SU-DHL-6 (cell line): ENCODE results near the gene FUBP1.

Experiments
- EZH2phosphoT487 ChIP-seq: fragments of 200-600 bp; sonication (generic), shearing (Covaris generic); conservative IDR thresholded peaks from 2 replicates; pipeline ENCODE4 v1.6.1; 2018; ENCODE audit warnings: mild to moderate bottlenecking, antibody characterized with exemption, low read length, moderate library complexity, mixed read lengths
- TF ChIP-seq, protein P1 (sequence below): fragments of 200-600 bp; sonication (generic); IDR thresholded peaks from one replicate; pipeline ENCODE4 v1.5.1; 2017; ENCODE audit warnings: antibody characterized with exemption, mild to moderate bottlenecking, low read length, moderate library complexity; ENCODE audit not compliant: insufficient read depth, poor library complexity, severe bottlenecking

DNA sequence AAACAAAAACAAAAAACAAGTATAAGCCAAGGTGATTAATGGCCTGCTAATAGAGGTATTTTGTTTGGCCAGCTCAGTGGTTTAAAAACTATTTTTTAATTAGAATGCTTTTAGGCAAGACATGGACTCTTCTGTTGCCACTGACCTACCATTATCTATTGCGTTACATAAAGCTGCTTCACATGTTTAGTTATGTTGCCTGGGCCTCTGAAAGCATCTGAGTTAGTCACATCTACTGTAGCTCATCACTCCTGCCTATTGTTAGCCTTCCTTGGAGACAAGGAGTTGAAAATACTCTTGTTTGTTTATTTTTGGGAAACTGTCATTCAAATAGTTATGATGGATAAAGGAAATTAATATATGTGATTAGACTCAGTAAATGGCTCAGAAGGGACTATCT lies 40.2 kb upstream of the FUBP1 start:
- TF ChIP-seq, protein P1, sequence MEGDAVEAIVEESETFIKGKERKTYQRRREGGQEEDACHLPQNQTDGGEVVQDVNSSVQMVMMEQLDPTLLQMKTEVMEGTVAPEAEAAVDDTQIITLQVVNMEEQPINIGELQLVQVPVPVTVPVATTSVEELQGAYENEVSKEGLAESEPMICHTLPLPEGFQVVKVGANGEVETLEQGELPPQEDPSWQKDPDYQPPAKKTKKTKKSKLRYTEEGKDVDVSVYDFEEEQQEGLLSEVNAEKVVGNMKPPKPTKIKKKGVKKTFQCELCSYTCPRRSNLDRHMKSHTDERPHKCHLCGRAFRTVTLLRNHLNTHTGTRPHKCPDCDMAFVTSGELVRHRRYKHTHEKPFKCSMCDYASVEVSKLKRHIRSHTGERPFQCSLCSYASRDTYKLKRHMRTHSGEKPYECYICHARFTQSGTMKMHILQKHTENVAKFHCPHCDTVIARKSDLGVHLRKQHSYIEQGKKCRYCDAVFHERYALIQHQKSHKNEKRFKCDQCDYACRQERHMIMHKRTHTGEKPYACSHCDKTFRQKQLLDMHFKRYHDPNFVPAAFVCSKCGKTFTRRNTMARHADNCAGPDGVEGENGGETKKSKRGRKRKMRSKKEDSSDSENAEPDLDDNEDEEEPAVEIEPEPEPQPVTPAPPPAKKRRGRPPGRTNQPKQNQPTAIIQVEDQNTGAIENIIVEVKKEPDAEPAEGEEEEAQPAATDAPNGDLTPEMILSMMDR, result no peak
- no peak for TF ChIP-seq EZH2phosphoT487
